IPS-15b (cell line): Measurements from ENCODE around the gene UNKL.

ENCODE experiments used
- H3K27me3 ChIP-seq: one replicate; pipeline ENCODE4 v1.6.1; 2013; ENCODE audit warnings: low read length; ENCODE audit not compliant: control insufficient read depth, insufficient read depth
- H3K36me3 ChIP-seq: one replicate; pipeline ENCODE4 v1.6.1; 2013; ENCODE audit warnings: low read length; ENCODE audit not compliant: control insufficient read depth, insufficient read depth
- H3K4me1 ChIP-seq: one replicate; pipeline ENCODE4 v1.6.1; 2013; ENCODE audit warnings: mild to moderate bottlenecking, low read length; ENCODE audit not compliant: control insufficient read depth, insufficient read depth
- H3K4me3 ChIP-seq: one replicate; pipeline ENCODE4 v1.5.1; 2013; ENCODE audit warnings: low read depth, low read length
- H3K9ac ChIP-seq: one replicate; pipeline ENCODE4 v1.6.1; 2013; ENCODE audit warnings: low read depth, mild to moderate bottlenecking, low read length
- H3K9me3 ChIP-seq: one replicate; pipeline ENCODE4 v1.6.1; 2013; ENCODE audit warnings: mild to moderate bottlenecking, low read length; ENCODE audit not compliant: control insufficient read depth, insufficient read depth

The UNKL gene

GRCh38 chr16:1452530-1452929 is 38.0 kb upstream of the UNKL start:
- no peak overlapping the region for H3K4me3 ChIP-seq
- H3K9ac ChIP-seq: no peak overlapping the region
- H3K4me1 ChIP-seq: no peaks in the 10 kb centered on the region
- no peaks in the 10 kb centered on the region for H3K9me3 ChIP-seq
- no peaks in the 10 kb centered on the region for H3K27me3 ChIP-seq
- H3K36me3 ChIP-seq: peaks cover 51% of the 10 kb centered on the region

- Histone ChIP-seq H3K4me3 (no peak overlapping the region), H3K27me3 (no peaks in the 10 kb centered on the region), H3K9me3 (no peaks in the 10 kb centered on the region), H3K36me3 (peaks cover 55% of the 10 kb centered on the region), H3K9ac (no peak overlapping the region), H3K4me1 (no peaks in the 10 kb centered on the region)
Observed at GRCh38 chr16:1451702-1452392, 37.3 kb upstream of the UNKL start.

- H3K9ac ChIP-seq: no peak overlapping the region
- H3K4me1 ChIP-seq: no peaks in the 10 kb centered on the region
- H3K27me3 ChIP-seq: no peaks in the 10 kb centered on the region
- peaks cover 58% of the 10 kb centered on the region for H3K36me3 ChIP-seq
- no peaks in the 10 kb centered on the region for H3K9me3 ChIP-seq
- no peak overlapping the region for H3K4me3 ChIP-seq
Observed at GRCh38 chr16:1450841-1451240, 36.3 kb upstream of the UNKL start.

- Histone ChIP-seq H3K36me3 (peaks cover 56% of the 10 kb centered on the region), H3K9ac (no peak overlapping the region), H3K4me3 (no peak overlapping the region), H3K9me3 (no peaks in the 10 kb centered on the region), H3K27me3 (no peaks in the 10 kb centered on the region), H3K4me1 (no peaks in the 10 kb centered on the region)
Observed at GRCh38 chr16:1450218-1450617, 35.7 kb upstream of the UNKL start.

- Histone ChIP-seq H3K36me3 (peaks cover 49% of the 10 kb centered on the region), H3K4me3 (no peak overlapping the region), H3K9me3 (no peaks in the 10 kb centered on the region), H3K9ac (no peak overlapping the region), H3K4me1 (no peaks in the 10 kb centered on the region), H3K27me3 (no peaks in the 10 kb centered on the region)
Observed at GRCh38 chr16:1449201-1449788, 34.8 kb upstream of the UNKL start.

GRCh38 chr16:1448536-1449116 is 34.1 kb upstream of the UNKL start:
- Histone ChIP-seq H3K9ac (no peak overlapping the region), H3K4me1 (no peaks in the 10 kb centered on the region), H3K27me3 (no peaks in the 10 kb centered on the region), H3K9me3 (no peaks in the 10 kb centered on the region), H3K36me3 (peaks cover 48% of the 10 kb centered on the region), H3K4me3 (no peak overlapping the region)

GRCh38 chr16:1447965-1448364 is 33.5 kb upstream of the UNKL start:
- Histone ChIP-seq H3K36me3 (peaks cover 44% of the 10 kb centered on the region), H3K4me3 (no peak overlapping the region), H3K9ac (no peak overlapping the region), H3K27me3 (no peaks in the 10 kb centered on the region), H3K9me3 (no peaks in the 10 kb centered on the region), H3K4me1 (no peaks in the 10 kb centered on the region)

- H3K9me3 ChIP-seq: no peaks in the 10 kb centered on the region
- no peak overlapping the region for H3K9ac ChIP-seq
- H3K36me3 ChIP-seq: peaks cover 33% of the 10 kb centered on the region
- no peak overlapping the region for H3K4me3 ChIP-seq
- no peaks in the 10 kb centered on the region for H3K4me1 ChIP-seq
- no peaks in the 10 kb centered on the region for H3K27me3 ChIP-seq
Observed at GRCh38 chr16:1446296-1447080, 32.0 kb upstream of the UNKL start.

- no peaks in the 10 kb centered on the region for H3K27me3 ChIP-seq
- peaks cover 28% of the 10 kb centered on the region for H3K36me3 ChIP-seq
- H3K4me3 ChIP-seq: no peak overlapping the region
- H3K9ac ChIP-seq: no peak overlapping the region
- H3K9me3 ChIP-seq: no peaks in the 10 kb centered on the region
- no peaks in the 10 kb centered on the region for H3K4me1 ChIP-seq
Observed at GRCh38 chr16:1445518-1446203, 31.2 kb upstream of the UNKL start.

- Histone ChIP-seq H3K4me1 (no peaks in the 10 kb centered on the region), H3K4me3 (no peak overlapping the region), H3K9ac (no peak overlapping the region), H3K9me3 (no peaks in the 10 kb centered on the region), H3K27me3 (no peaks in the 10 kb centered on the region), H3K36me3 (peaks cover 28% of the 10 kb centered on the region)
Observed at GRCh38 chr16:1444730-1445517, 30.4 kb upstream of the UNKL start.
